Esophagus muscularis mucosa (tissue), 4 donors: Measurements from ENCODE around the gene ZNRF4.

Source experiments
- EP300 ChIP-seq: sonication (generic); formaldehyde crosslinking; IDR thresholded peaks from one replicate; pipeline ENCODE4 v1.6.1; 2017; ENCODE audit warnings: antibody characterized with exemption
- POLR2A ChIP-seq: fragments of 450-650 bp; IDR thresholded peaks from one replicate; pipeline ENCODE4 v1.6.1; 2017; ENCODE audit warnings: antibody characterized with exemption, moderate library complexity, mild to moderate bottlenecking, low read depth
- POLR2AphosphoS5 ChIP-seq, 2 donors: sonication (generic); formaldehyde crosslinking; IDR thresholded peaks; one replicate each; pipeline ENCODE4 v1.6.1; 2017; ENCODE audit warnings: antibody characterized with exemption in 2 of 2
- TF ChIP-seq, protein P1 (sequence below), 3 experiments: fragments of 200-600 bp in 2 of 3; fragments of 450-650 bp in 1 of 3; sonication (generic) in 2 of 3; IDR thresholded peaks; one replicate each; pipeline ENCODE4 v1.5.1; 2017 to 2019; ENCODE audit warnings: antibody characterized with exemption in 3 of 3, mild to moderate bottlenecking in 2 of 3, moderate library complexity in 1 of 3

DNA sequence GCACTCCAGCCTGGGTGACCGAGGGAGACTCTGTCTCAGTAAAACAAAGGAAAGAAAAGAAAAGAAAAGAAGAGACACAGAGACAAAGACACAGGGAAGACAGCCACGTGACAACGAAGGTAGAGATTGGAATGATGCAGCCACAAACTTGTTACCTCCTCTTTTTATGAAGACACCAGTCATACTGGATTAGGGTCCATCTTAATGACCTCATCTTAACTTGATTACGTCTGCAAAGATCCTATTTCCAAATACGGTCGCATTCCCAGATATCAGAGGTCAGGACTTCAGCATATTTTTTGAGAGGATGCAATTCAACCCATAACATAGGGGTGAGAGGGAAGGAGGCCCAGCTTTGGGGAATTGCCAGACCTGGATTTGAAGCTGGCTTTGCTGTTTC lies 4.1 kb downstream of the ZNRF4 start:
- no peak for TF ChIP-seq POLR2A
- TF ChIP-seq, protein P1, sequence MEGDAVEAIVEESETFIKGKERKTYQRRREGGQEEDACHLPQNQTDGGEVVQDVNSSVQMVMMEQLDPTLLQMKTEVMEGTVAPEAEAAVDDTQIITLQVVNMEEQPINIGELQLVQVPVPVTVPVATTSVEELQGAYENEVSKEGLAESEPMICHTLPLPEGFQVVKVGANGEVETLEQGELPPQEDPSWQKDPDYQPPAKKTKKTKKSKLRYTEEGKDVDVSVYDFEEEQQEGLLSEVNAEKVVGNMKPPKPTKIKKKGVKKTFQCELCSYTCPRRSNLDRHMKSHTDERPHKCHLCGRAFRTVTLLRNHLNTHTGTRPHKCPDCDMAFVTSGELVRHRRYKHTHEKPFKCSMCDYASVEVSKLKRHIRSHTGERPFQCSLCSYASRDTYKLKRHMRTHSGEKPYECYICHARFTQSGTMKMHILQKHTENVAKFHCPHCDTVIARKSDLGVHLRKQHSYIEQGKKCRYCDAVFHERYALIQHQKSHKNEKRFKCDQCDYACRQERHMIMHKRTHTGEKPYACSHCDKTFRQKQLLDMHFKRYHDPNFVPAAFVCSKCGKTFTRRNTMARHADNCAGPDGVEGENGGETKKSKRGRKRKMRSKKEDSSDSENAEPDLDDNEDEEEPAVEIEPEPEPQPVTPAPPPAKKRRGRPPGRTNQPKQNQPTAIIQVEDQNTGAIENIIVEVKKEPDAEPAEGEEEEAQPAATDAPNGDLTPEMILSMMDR (IDR thresholded peaks at IDR 0.05): no peak
- TF ChIP-seq POLR2AphosphoS5 (IDR thresholded peaks at IDR 0.05): no peak
- no peak for TF ChIP-seq EP300
